Stimulated activated naive B cell treated with anti-CD40 and anti-IgM and Interleukin-4, amounts not matched to agents 10 μg/mL and 1 μg/mL and 100 μg/mL, for 72 hours (primary cell): ENCODE measurements around the gene PCBP3.

Source experiments
- ATAC-seq, 2 donors: fragments of 150-1000 bp; cut with Tn5 transposase; replicated peaks; 2 replicates each; pipeline ENCODE4 v1.10.0; 2021; ENCODE audit warnings: moderate library complexity in 1 of 2
- DNase-seq: peaks from one replicate; pipeline ENCODE4 v3.0.0; 2021
- H3K27ac Mint-ChIP-seq: one replicate; pipeline ENCODE4 v1.8.0; 2022; ENCODE audit warnings: mild to moderate bottlenecking, mixed read lengths
- H3K27me3 Mint-ChIP-seq, 2 donors: one replicate each; pipeline ENCODE4 v1.8.0; 2022; ENCODE audit warnings: mixed read lengths in 2 of 2
- H3K36me3 Mint-ChIP-seq, 2 donors: one replicate each; pipeline ENCODE4 v1.8.0; 2022; ENCODE audit warnings: mixed read lengths in 2 of 2, mild to moderate bottlenecking in 1 of 2
- H3K4me1 Mint-ChIP-seq, 2 donors: one replicate each; pipeline ENCODE4 v1.8.0; 2022; ENCODE audit warnings: mixed read lengths in 2 of 2, mild to moderate bottlenecking in 1 of 2
- H3K4me3 Mint-ChIP-seq, 2 donors: one replicate each; pipeline ENCODE4 v1.8.0; 2022; ENCODE audit warnings: mild to moderate bottlenecking in 2 of 2, mixed read lengths in 2 of 2, moderate library complexity in 1 of 2
- H3K9me3 Mint-ChIP-seq, 2 donors: one replicate each; pipeline ENCODE4 v1.8.0; 2022; ENCODE audit warnings: mixed read lengths in 2 of 2, mild to moderate bottlenecking in 1 of 2

PCBP3 gene

DNA sequence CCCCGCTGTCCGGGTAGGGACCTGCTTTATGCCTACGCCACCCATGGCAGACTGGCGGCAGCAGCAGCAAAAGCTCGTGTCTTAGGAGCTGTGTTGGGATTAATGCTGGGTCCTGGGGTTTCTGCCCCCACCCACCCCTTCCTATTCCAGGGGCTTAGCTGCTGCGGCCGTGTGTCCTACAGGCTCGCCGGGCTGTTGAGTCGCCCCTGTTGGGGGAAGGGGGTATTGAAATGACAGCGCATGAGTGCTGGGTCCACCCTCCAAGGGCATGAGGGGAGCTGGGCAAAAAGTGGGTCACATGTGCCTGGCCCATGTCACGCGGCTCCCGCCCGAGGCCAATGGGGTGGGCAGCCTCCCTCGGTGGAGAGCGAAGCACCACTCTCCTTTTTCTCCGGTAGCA is 219.7 kb downstream of the PCBP3 start:
- Mint-ChIP-seq H3K27me3 (peaks cover 3 to 6% of the 10 kb centered on the region in 2 donors), H3K27ac (no peak overlapping the region), H3K9me3 (no peaks in the 10 kb centered on the region), H3K4me3 (no peak overlapping the region), H3K4me1 (no peaks in the 10 kb centered on the region), H3K36me3 (no peaks in the 10 kb centered on the region)
- no peak for DNase-seq
- ATAC-seq = no peak

DNA sequence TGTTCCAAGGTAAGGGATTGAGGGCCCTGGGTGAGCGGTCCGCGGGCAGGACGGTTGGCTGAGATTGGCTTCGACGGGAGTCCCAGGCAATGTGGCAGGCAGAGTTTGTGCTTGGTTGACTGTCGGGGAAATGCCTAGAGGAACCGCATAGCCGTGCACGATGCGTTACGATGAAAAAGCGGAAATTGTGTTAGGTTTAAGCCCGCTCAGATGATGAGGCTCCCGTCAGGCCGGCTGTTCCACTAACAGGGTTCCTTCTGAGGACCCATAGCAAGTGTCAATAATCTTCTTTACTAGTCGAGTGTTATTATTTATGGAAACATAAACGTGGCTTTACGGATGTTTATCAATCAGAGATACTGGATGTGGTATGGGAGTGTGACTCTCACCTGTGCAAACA is 220.2 kb downstream of the PCBP3 start:
- Mint-ChIP-seq H3K27ac (no peak overlapping the region), H3K27me3 (peaks cover 0 to 6% of the 10 kb centered on the region in 2 donors), H3K4me1 (no peaks in the 10 kb centered on the region), H3K9me3 (no peaks in the 10 kb centered on the region), H3K36me3 (no peaks in the 10 kb centered on the region), H3K4me3 (no peak overlapping the region)
- DNase-seq (no peak), ATAC-seq (no peak)

DNA sequence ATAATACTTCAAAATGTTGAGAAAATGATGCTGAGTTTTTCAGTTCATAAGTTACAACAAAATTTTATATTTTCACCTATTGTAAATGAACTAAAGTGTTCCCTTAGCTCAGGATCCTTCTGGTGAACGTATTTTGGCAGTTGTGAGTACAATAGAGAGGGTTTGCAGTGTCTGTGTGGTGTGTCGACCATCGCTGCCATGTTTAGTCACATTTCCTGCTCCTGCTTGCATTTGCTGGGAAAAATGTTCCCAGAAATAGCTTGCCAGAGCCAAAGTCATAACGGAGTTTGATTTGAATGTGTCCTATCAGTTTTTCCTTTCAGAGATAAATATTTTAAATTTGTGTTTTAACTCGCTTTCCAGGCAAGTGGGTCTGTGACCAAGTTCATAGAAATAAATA is 220.9 kb downstream of the PCBP3 start:
- Mint-ChIP-seq H3K27me3 (peaks cover 0 to 6% of the 10 kb centered on the region in 2 donors), H3K4me3 (no peak overlapping the region), H3K4me1 (no peaks in the 10 kb centered on the region), H3K27ac (no peak overlapping the region), H3K9me3 (no peaks in the 10 kb centered on the region), H3K36me3 (no peaks in the 10 kb centered on the region)
- no peak for DNase-seq
- no peak for ATAC-seq

DNA sequence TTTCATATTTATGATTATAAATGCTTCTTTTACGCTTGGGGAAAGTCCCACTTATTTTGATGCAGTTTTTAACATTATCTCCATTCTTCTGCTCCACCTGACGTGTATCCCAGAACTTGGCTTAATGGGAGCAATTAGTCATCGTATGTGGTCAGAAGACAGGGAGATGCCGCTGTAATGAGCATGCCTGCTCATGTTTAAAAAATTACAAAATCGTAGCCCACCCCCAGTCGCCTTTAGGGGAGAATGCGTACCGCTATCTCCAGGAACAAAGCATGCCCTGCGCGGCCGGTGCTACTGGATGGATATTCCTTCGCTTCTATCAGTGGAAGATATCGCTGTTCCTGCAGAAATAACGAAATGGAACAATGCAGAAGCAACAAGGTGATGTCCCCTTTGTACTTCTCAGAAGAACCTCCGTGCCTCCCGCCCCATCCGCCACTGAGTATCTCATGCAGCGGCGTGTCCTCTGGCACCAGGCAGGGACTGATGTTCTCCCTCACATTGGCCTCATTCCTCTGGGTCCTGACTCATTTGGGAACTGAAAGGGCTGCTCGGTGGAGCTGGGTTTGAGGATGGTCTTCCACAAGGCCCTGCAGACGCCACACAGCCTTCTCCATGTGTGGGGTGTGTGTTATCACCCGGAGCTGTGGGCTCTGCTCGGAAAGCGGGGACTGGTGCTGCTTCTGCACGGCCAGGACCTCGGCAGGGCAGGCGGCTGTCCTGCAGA is 221.7 kb downstream of the PCBP3 start:
- Mint-ChIP-seq H3K4me1 (no peaks in the 10 kb centered on the region), H3K27me3 (peaks cover 0 to 6% of the 10 kb centered on the region in 2 donors), H3K9me3 (no peaks in the 10 kb centered on the region), H3K4me3 (no peak overlapping the region), H3K36me3 (no peaks in the 10 kb centered on the region), H3K27ac (no peak overlapping the region)
- ATAC-seq = no peak
- DNase-seq = no peak

DNA sequence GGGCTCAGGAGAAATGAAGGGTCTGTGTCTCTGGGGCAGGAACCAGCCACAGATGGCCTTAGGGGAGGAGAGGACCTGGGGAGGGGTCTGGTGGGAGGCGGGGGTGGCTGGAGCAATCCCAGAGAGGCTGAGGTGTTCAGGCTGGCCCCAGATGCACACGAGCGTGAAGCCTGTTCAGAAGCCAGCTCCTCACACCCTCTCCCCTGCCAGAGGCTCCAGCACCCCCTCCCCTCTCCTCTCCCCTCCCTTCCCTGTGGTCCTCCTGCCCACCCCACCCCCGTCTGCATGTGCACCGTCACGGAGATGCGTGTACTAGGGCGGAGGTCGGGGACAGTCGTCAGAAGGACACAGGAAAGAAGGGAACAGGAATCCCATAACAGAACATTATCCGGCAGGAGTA is 223.0 kb downstream of the PCBP3 start:
- Mint-ChIP-seq H3K27ac (no peak overlapping the region), H3K4me1 (no peaks in the 10 kb centered on the region), H3K4me3 (no peak overlapping the region), H3K36me3 (no peaks in the 10 kb centered on the region), H3K9me3 (no peaks in the 10 kb centered on the region), H3K27me3 (no peaks in the 10 kb centered on the region)
- DNase-seq (no peak), ATAC-seq (no peak)

DNA sequence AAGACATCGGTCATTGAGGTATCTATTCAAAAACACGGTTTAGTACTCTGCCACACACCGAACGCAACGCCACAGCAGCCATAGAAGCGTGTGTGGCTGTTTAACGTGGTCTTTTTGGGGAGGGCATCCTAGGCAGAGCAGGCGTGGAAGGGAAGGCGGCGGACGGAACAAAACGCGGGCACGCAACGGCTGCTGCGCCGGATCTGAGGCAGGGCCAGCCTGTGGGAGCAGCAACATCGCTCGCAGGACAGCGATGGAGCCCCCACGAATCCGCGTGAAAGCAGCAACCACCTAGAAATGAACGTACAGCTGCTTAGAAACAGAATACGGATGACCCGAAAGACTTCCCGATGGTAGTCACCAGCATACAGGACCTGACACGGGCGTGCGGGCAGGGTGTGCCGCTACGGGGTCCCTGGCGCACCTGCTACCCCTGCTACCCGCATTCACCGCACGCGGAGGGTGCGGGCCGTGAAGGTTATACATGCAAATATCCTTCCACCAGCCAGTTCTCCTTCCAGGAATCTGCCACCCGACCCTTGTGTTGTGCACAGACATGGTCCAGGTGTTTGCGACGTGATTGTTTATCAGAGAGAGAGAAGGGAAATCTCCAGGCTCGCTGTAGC is 223.6 kb downstream of the PCBP3 start:
- H3K27me3 Mint-ChIP-seq = peaks cover 0 to 6% of the 10 kb centered on the region in 2 donors
- DNase-seq (no peak), ATAC-seq (no peak)
- no peaks in the 10 kb centered on the region for H3K36me3 Mint-ChIP-seq
- no peaks in the 10 kb centered on the region for H3K4me1 Mint-ChIP-seq
- H3K4me3 Mint-ChIP-seq = no peak overlapping the region
- no peaks in the 10 kb centered on the region for H3K9me3 Mint-ChIP-seq
- no peak overlapping the region for H3K27ac Mint-ChIP-seq

DNA sequence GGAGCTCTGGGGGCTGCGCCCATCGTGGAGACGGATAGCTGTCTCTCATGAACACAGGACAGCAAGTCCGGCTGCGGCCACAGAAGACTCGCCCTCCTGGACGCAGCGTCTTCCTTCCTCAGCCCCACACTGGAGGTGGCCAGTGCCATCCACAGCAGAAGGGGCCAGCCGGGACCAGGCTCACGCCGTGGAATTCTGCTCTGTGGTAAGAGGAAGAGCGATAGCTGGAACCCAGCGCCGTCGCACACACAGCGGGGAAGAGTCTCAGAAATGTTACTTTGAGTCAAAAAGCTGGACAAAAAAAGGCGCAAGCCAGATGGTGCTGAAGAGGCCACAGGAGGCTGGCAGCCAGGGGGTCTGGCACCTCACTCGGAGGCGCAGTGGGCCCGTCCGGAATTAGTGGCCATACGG is 224.2 kb downstream of the PCBP3 start:
- DNase-seq = no peak
- Mint-ChIP-seq H3K9me3 (no peaks in the 10 kb centered on the region), H3K4me1 (no peaks in the 10 kb centered on the region), H3K27ac (no peak overlapping the region), H3K4me3 (no peak overlapping the region), H3K36me3 (no peaks in the 10 kb centered on the region), H3K27me3 (peaks cover 0 to 9% of the 10 kb centered on the region in 2 donors)
- no peak for ATAC-seq

DNA sequence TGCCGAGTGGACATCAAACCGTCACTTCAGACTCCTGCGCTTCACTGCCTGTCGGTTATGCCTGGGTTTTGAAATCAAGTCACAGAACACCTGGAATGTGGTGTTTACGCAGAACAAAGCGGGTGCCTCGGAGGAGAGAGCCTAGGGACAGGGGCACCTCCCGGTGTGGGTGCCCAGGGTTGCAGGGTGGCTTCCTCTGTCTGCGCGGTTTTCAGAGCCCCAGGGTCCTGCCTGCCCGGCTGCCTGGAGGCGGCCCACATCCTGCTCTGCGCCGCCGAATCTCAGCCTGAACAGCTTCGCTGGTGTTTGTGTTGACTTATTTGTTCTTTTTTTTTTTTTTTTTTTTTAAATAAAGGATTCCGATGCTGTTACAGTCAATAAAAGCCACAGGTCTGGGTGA is 224.6 kb downstream of the PCBP3 start:
- no peaks in the 10 kb centered on the region for H3K36me3 Mint-ChIP-seq
- DNase-seq = no peak
- H3K4me1 Mint-ChIP-seq = no peaks in the 10 kb centered on the region
- H3K27ac Mint-ChIP-seq = no peak overlapping the region
- no peak for ATAC-seq
- H3K4me3 Mint-ChIP-seq = no peak overlapping the region
- no peaks in the 10 kb centered on the region for H3K9me3 Mint-ChIP-seq
- H3K27me3 Mint-ChIP-seq = peaks cover 0 to 9% of the 10 kb centered on the region in 2 donors

DNA sequence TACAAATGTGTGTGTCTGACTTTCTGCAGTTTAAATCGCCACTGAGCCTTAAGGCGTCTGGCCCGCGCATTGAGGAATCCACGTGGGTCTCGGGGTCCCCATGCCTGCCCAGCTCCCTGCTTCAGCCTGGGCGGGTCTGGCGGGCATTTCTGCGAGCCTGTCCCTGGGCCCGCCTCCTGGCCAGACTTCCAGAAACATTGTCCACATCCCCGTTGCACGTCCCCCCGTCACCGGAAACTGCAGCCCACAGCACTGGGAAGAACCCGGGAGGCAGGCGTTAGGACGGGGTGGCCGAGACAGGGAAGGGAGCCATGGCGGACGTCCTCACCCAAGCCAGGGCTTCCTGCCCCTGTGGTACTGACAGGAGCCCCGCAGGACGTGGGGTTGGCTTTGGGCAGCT is 225.0 kb downstream of the PCBP3 start:
- Mint-ChIP-seq H3K4me1 (no peaks in the 10 kb centered on the region), H3K4me3 (no peak overlapping the region), H3K9me3 (no peaks in the 10 kb centered on the region), H3K27me3 (peaks cover under 1 to 9% of the 10 kb centered on the region in 2 donors), H3K36me3 (no peaks in the 10 kb centered on the region), H3K27ac (no peak overlapping the region)
- no peak for DNase-seq
- ATAC-seq = no peak

DNA sequence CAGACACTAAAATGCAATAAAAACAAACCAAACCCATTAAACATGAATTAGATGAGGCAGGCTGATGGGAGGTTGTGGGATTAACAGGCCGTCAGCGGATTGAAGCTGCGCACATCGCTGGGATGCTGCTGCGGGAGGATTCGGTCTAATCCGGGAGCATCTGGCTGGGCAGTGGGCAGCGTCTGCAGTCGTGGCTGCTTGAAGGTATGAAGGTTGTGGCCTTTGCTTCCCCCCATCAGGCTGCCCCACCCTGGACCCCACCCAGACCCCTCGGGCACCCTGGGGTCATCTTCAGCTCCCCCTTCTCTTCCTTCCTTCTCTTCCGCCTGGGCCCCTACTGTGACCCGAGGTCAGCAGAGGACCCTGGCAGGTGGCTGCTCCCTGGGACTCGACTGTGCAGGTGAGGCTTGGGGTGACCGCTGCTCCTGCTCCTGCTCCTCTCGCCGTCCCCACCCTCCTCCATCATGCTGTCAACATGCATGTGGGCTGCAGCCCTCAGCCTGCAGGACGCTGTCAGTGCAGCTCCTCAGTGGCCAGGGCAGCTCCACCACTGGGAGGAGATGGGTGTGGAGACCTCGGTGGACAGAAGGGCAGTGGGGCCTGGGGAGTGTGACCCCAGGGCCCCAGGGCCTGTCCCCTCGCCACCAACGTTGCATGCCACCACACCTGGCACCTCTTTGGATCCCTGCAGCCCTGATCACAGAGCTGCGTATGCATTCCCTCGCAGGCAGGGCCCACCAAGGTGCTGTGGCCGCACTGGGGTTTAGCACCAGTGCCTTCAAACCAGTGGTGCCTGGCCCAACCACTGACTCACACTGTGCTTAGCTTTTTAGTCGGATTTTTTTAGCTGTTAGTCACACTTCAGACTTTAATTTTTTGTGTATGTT is 225.8 kb downstream of the PCBP3 start:
- no peaks in the 10 kb centered on the region for H3K36me3 Mint-ChIP-seq
- H3K27ac Mint-ChIP-seq = no peak overlapping the region
- DNase-seq (no peak), ATAC-seq (no peak)
- no peak overlapping the region for H3K4me3 Mint-ChIP-seq
- peaks cover 3 to 13% of the 10 kb centered on the region in 2 donors for H3K27me3 Mint-ChIP-seq
- no peaks in the 10 kb centered on the region for H3K4me1 Mint-ChIP-seq
- H3K9me3 Mint-ChIP-seq = no peaks in the 10 kb centered on the region

DNA sequence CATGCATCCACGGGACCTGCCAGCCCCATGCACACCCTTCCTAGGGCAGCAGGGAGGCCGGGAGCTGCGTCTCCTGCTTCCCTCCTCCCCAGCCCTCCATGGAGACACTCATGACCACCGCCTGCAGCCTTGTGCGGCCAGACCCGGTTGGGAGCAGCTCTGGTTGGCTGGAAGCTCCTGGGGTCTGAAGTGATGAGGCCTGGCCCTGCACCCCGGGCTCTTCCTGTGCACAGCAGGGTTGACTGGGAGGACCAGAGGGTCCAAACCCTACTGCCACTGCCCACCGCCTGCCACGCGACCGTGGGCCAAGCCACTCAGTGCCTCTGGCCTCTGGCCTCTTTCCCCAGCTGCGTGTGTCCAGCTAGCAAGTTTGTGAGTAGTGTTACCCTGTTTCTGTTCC is 226.9 kb downstream of the PCBP3 start:
- no peaks in the 10 kb centered on the region for H3K36me3 Mint-ChIP-seq
- H3K4me1 Mint-ChIP-seq = no peaks in the 10 kb centered on the region
- H3K4me3 Mint-ChIP-seq = no peak overlapping the region
- no peaks in the 10 kb centered on the region for H3K9me3 Mint-ChIP-seq
- H3K27me3 Mint-ChIP-seq = peaks cover 6 to 17% of the 10 kb centered on the region in 2 donors
- H3K27ac Mint-ChIP-seq = no peak overlapping the region
- DNase-seq = no peak
- ATAC-seq = no peak

DNA sequence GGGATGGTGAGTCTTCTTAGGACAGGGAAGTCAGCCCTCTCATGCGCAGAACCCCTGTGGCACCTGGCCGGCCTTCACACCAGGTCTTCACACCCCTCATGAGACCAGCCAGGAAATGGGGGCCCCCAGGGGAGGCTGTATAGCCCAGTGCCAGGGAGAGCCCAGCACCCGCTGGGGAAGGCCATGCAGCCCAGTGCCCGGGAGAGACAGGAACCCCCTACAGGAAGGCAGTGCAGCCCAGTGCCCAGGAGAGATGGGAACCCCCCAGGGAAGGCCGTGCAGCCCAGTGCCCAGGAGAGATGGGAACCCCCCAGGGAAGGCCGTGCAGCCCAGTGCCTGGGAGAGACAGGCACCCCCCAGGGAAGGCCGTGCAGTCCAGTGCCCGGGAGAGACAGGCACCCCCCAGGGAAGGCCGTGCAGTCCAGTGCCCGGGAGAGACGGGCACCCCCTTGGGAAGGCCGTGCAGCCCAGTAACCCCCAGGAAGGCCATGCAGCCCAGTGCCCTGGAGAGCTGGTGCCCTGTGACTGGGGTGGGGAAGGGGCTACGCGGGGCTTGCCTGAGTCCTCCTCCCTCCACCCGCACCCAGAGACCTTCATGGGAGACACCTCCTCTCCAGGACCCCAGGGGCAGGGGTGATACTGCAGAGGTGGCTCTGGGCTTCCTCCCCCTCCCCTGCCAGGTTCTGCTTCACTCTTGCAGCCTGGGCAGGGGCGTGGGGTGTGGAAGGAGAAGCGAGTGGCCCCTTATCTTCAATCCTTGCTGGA is 227.5 kb downstream of the PCBP3 start:
- peaks cover 11 to 23% of the 10 kb centered on the region in 2 donors for H3K27me3 Mint-ChIP-seq
- no peaks in the 10 kb centered on the region for H3K4me1 Mint-ChIP-seq
- ATAC-seq = no peak
- no peak overlapping the region for H3K4me3 Mint-ChIP-seq
- H3K27ac Mint-ChIP-seq = no peak overlapping the region
- no peaks in the 10 kb centered on the region for H3K9me3 Mint-ChIP-seq
- DNase-seq = no peak
- no peaks in the 10 kb centered on the region for H3K36me3 Mint-ChIP-seq

DNA sequence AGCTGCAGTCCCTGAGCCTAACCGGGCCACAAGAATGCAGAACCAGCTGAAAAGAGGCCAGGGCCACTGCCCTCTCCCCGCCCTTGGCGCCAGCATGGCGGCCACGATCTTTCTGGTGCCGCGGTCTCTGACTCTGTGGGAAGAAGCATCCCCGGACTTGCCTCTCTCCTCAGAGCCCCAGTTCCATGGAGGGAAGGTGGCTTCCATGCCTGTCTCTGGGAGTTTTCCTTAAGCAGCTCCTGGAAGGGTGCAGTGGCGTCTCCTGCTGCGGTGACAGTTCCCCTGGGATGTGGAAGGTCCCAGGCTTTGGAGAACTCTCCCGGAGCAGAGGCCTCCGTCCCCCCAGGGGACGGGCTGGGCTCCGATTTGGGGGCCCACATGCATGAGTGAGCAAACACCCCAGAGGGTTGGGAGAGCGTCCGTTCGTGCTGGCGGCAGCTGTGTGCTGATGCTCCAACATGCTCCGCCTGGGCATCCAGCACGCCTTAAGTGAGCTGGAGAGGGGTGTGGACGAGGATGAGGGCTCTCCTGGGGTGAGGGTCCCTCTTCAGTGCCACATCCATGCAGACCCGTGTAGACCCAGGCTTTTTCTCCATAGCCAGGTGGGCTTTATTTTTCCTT is 228.2 kb downstream of the PCBP3 start:
- no peak for ATAC-seq
- Mint-ChIP-seq H3K27me3 (peaks cover 11 to 23% of the 10 kb centered on the region in 2 donors), H3K27ac (no peak overlapping the region), H3K4me3 (no peak overlapping the region), H3K36me3 (no peaks in the 10 kb centered on the region), H3K9me3 (no peaks in the 10 kb centered on the region), H3K4me1 (no peaks in the 10 kb centered on the region)
- no peak for DNase-seq

DNA sequence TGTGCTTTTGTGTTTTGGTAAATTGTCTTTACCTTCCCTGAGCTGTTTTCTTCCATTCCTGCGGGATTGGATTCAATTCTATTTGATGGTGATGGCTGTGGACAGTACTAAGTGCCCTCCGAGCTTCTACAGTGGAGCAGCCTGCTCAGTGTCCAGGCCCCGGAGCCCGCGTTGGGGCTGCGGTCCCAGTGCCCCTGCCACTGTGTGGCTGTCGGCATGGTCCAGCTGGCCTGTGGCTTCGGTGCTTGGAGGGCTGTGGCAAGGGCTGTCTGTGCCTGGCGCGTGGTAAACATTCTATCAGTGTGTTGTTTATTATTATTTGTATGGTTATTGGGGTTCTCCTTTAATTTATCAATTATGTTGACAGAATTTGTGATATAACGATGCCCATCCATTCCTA is 228.9 kb downstream of the PCBP3 start:
- peaks cover 11 to 23% of the 10 kb centered on the region in 2 donors for H3K27me3 Mint-ChIP-seq
- no peaks in the 10 kb centered on the region for H3K9me3 Mint-ChIP-seq
- ATAC-seq = no peak
- H3K4me1 Mint-ChIP-seq = no peaks in the 10 kb centered on the region
- H3K4me3 Mint-ChIP-seq = no peak overlapping the region
- no peak overlapping the region for H3K27ac Mint-ChIP-seq
- DNase-seq = no peak
- no peaks in the 10 kb centered on the region for H3K36me3 Mint-ChIP-seq
